ENCODE data around the gene LARGE1.

LARGE1 gene

DNA sequence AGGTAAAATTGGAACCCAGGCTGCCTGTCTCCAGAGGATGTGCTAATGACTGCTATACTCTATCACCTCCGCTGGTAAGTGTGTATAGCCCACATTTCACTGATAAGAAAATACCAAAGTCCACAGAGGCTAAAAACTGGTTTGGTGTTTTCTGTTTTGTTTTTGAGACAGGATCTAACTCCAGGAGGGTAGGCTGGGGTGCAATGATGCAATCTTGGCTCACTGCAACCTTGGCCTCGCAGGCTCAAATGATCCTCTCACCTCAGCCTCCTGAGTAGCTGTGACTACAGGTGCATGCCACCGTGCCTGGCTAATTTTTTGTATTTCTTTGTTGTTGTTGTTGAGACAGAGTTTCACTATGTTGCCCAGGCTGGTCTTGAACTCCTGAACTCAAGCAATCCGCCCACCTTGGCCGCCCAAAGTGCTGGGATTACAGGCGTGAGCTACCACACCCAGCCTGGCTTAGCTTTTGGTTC is 409.8 kb downstream of the LARGE1 start:
- TF ChIP-seq TAF1 (IDR thresholded peaks at IDR 0.05; ENCODE audit: low read depth): no peak
- no peak for TF ChIP-seq RAD21 (IDR thresholded peaks at IDR 0.05; ENCODE audit: low read depth)
- no peak for TF ChIP-seq CEBPB (IDR thresholded peaks at IDR 0.05)

DNA sequence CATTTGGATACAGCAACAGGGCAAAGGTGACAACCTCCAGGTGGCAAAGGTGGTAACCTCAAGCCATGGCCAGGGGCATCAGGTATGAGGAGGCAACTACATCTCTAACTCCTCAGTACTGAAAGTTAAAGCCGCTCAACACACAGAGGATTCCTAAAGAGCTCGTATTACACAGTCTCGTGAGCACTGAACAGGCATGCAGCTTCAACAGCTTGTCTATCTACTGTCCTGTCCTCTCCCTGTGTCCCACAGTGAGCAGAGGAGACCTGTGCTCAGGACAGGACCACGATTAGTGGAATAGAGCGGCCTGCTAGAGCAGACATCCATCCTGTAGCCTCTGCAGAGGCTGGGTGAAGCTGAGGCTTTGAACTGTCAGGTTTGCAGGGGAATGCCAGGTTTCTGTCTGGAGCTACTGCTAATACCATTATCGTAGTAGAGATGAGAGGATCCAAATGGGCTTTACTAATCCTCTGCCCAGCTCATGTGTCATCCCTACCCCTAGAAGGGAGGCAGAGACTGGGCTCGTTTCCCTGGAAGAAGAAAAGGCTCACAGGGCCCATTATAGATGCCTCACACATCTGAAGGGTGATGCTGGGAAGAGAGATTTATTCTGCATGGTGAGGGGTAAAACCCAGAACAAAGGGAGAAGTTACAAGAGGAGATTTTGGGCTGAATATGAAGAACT is 415.2 kb downstream of the LARGE1 start:
- TF ChIP-seq TEAD4 (IDR thresholded peaks at IDR 0.05) (no peak), YY1 (IDR thresholded peaks at IDR 0.05; ENCODE audit: low read depth) (no peak), FOXM1 (IDR thresholded peaks at IDR 0.05; ENCODE audit: borderline replicate concordance, low read depth) (no peak), TCF12 (IDR thresholded peaks at IDR 0.05; ENCODE audit: low read depth) (no peak), CEBPB (IDR thresholded peaks at IDR 0.05) (no peak), CREB1 (IDR thresholded peaks at IDR 0.05; ENCODE audit: low read depth) (no peak), TAF1 (IDR thresholded peaks at IDR 0.05; ENCODE audit: low read depth) (no peak), EP300 (IDR thresholded peaks at IDR 0.05; ENCODE audit: borderline replicate concordance) (no peak), NFIC (IDR thresholded peaks at IDR 0.05) (no peak), EGR1 (IDR thresholded peaks at IDR 0.05) (no peak), RAD21 (IDR thresholded peaks at IDR 0.05; ENCODE audit: low read depth) (no peak), ZBTB7A (IDR thresholded peaks at IDR 0.05; ENCODE audit: low read depth) (no peak)
- TF ChIP-seq, protein P1, sequence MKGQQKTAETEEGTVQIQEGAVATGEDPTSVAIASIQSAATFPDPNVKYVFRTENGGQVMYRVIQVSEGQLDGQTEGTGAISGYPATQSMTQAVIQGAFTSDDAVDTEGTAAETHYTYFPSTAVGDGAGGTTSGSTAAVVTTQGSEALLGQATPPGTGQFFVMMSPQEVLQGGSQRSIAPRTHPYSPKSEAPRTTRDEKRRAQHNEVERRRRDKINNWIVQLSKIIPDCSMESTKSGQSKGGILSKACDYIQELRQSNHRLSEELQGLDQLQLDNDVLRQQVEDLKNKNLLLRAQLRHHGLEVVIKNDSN (IDR thresholded peaks at IDR 0.05): no peak
- TF ChIP-seq, protein P2, sequence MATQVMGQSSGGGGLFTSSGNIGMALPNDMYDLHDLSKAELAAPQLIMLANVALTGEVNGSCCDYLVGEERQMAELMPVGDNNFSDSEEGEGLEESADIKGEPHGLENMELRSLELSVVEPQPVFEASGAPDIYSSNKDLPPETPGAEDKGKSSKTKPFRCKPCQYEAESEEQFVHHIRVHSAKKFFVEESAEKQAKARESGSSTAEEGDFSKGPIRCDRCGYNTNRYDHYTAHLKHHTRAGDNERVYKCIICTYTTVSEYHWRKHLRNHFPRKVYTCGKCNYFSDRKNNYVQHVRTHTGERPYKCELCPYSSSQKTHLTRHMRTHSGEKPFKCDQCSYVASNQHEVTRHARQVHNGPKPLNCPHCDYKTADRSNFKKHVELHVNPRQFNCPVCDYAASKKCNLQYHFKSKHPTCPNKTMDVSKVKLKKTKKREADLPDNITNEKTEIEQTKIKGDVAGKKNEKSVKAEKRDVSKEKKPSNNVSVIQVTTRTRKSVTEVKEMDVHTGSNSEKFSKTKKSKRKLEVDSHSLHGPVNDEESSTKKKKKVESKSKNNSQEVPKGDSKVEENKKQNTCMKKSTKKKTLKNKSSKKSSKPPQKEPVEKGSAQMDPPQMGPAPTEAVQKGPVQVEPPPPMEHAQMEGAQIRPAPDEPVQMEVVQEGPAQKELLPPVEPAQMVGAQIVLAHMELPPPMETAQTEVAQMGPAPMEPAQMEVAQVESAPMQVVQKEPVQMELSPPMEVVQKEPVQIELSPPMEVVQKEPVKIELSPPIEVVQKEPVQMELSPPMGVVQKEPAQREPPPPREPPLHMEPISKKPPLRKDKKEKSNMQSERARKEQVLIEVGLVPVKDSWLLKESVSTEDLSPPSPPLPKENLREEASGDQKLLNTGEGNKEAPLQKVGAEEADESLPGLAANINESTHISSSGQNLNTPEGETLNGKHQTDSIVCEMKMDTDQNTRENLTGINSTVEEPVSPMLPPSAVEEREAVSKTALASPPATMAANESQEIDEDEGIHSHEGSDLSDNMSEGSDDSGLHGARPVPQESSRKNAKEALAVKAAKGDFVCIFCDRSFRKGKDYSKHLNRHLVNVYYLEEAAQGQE (IDR thresholded peaks at IDR 0.05; ENCODE audit: low read depth): no peak
- TF ChIP-seq, protein P3, sequence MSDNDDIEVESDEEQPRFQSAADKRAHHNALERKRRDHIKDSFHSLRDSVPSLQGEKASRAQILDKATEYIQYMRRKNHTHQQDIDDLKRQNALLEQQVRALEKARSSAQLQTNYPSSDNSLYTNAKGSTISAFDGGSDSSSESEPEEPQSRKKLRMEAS (IDR thresholded peaks at IDR 0.05): no peak

DNA sequence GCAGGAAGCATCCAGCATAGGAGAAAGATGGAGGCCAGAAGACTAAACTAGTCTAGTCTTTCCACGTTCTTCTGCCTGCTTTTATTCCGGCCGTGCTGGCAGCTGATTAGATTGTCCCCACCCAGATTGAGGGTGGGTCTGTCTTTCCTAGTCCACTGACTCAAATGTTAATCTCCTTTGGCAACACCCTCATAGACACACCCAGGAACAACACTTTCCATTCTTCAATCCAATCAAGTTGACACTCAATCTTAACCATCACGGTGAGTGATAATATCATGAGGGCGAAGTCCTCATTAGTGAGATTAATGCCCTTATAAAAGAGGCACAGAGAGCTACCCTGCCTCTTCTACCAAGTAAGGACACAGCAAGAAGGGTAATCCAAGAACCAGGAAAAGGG is 424.2 kb downstream of the LARGE1 start:
- TF ChIP-seq TAF1 (IDR thresholded peaks at IDR 0.05; ENCODE audit: low read depth) (no peak), YY1 (IDR thresholded peaks at IDR 0.05; ENCODE audit: low read depth) (no peak), ZBTB7A (IDR thresholded peaks at IDR 0.05; ENCODE audit: low read depth) (no peak), RAD21 (IDR thresholded peaks at IDR 0.05; ENCODE audit: low read depth) (no peak), TEAD4 (IDR thresholded peaks at IDR 0.05) (no peak), EP300 (IDR thresholded peaks at IDR 0.05; ENCODE audit: borderline replicate concordance) (no peak), TCF12 (IDR thresholded peaks at IDR 0.05; ENCODE audit: low read depth) (no peak), EGR1 (IDR thresholded peaks at IDR 0.05) (no peak)
- TF ChIP-seq, protein P2 (IDR thresholded peaks at IDR 0.05; ENCODE audit: low read depth): no peak
- TF ChIP-seq, protein P3 (IDR thresholded peaks at IDR 0.05): no peak
- TF ChIP-seq, protein P1 (IDR thresholded peaks at IDR 0.05): no peak

DNA sequence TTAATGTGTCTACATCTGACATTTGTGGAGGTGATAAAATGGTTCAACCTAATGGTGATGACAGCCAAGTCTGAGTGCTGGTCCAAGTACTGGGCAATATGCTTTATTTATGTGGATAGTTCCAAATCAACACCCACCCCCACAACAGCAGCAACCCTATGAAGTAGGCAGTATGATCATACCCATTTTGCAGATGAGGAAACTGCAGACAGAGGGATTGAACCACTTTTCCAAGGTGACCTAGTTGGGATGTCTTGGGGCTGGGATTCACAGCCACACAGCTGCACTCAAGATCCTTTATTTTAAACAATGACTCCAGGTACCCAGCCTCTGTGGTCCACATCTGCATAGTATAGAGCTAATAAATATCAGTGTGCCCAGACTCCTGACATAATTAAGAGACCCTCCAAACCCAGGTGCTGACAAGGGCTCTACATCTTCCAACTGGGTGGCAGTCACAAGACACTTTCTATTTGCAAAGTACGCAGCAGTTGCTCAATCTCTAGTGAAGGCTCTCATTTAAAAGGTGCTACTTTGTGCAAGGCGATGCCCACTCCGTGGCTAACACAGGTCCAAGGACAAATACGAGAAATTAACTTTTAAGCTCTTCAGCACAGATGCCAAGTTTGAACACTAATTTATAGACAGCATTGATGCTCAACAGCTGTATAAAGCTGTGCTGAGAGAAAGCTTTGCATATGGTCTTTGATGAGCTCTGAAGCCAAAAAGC is 426.6 kb downstream of the LARGE1 start:
- TF ChIP-seq ZBTB7A (IDR thresholded peaks at IDR 0.05; ENCODE audit: low read depth): no peak
- TF ChIP-seq RAD21 (IDR thresholded peaks at IDR 0.05; ENCODE audit: low read depth): no peak
- TF ChIP-seq EP300 (IDR thresholded peaks at IDR 0.05; ENCODE audit: borderline replicate concordance): no peak
- TF ChIP-seq, protein P2 (IDR thresholded peaks at IDR 0.05; ENCODE audit: low read depth): no peak
- TF ChIP-seq, protein P1 (IDR thresholded peaks at IDR 0.05): no peak
